CD4-positive, alpha-beta T cell treated with Interleukin-12 subunit alpha and Interleukin-12 subunit beta, for 1 hour (primary cell): Measurements from ENCODE around the gene NKAIN1.
"Not testable (repeated sequence)": the region's sequence is repeated elsewhere in the genome, so short reads cannot be mapped to it uniquely, and the experiment has no call there.

Experiments
- DNase-seq: peaks from one replicate; pipeline ENCODE4 v3.0.0-alpha.2; 2020

Gene NKAIN1

DNA sequence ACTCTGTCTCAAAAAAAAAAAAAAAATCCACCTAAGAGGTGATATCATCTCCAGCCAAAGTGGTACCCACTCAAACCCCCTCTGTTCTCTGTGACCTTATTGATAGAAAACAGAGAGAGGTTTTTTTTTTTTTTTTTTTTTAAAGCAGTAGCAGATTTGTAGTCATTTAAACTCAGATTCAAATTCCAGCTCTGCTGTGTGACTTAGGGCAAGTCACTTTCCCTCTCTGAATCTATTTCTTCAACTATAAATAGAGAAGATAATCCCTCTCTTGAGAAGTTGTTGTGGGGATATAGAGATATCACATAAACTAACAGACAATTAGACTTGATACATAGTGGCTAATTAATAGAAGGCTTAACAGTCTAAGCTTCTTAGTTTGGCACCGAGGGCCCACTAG lies 48.4 kb downstream of the NKAIN1 start:
- DNase-seq = no peak

DNA sequence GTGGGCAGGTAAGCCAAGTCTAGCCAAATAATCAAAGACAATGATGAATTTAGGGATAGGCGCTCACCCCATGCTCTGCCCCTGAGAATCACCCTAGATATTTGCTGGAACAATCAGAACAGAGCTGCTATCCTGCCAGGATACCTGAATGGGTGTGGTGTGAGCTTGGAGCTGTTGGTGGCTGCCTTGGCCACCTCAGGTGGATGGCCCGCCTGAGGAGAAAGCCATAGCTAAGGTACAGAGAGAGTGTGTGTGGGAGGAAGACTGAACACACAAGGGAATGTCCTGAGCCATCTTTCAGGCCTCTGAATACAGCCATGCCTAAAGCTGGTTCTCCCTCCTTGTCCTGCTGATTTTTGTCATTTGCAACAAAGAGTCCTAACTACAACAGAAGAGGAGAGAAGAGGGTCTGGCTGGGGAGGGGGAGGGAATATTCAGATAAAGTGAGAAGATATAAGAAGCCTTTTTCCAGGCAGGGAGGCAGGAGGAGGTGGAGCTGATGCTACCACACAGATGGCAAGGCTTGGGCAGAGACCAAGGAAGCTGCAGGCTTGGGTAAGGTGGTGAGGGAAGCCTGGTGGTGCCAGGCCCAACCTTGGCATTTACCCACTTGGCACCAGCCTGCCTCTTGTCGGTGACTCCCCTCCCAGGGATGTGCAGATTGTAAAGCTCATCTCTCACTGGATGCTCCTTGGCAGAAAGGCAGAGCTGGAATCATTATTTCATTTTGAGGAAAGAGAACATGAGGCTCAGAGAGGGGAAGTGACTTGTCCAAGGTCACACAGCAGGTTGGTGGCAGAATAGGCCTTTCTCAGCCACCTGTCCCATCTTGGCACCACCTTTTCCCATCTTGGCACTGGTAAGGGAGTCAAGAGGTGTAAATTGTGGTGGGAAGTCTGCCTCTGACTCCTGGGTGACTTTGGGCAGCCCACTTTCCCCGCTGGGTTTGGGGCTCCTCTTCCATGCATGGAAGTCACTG lies 49.7 kb downstream of the NKAIN1 start:
- DNase-seq = no peak

DNA sequence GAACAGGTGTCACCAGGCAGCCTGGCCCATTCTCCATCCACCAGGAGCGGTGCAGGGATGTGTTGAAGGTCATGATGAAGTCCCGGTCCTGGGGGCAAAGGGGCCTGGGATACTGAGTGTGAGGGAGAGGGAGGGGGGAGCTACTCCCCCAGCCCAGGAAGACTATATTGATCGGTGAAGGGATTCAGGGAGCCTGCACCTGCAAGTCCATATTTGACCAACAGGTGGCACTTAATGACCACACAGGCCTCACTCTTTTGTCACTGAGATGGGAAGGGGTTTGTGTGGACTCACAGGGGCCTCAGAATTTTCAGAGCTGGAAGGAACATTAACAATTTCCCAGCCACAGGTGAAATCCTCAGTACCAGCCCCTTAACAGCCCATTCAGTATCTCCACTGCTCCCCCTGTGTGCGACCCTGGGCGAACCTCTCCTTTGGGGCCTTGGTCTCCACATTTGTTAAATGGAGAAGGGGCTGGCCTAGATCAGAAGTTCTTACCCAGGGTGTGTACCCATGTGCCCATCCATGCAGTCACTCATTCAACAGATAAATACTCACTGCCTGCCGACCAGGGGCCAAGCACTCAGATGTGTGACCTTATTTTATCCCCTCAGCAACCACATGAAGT lies 55.6 kb downstream of the NKAIN1 start:
- peak; percentile 47 for DNase-seq

DNA sequence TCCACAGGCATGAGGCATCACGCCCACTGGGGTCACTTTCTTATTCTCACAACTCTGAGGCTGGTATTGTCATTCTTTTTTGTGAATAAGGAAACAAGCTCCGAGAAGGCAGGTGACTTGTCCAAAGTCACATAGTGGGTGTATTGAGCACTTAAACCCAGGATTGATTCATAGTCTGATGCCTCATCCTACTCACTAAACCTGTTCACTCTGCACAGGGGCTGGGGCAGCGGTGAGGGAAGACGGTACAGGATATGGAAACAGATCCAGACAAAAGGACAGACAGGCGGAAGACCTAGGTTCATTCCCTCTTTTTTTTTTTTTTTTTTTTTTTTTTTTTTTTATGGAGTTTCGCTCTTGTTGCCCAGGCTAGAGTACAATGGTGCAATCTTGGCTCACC lies 56.6 kb downstream of the NKAIN1 start:
- DNase-seq = no peak

DNA sequence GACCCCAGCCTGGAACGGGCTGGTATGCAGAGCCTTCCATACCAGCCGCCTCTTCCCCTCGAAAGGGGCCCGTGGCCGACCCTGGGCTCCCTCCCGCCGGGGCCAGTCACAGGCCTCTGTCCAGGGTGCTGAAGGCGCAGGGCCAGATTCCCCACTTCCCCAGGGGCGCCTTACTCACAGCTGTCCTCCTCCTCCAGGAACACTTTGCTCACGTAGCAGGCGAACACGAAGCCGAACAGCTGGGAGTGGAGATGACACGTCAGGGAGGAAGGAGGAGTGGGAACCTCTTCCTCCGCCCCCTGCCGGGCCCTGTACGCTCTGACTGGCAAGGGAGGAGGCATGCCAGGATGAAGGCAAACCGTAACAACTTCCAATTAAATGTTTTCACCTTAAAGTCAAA lies 57.3 kb downstream of the NKAIN1 start:
- peak; percentile 38 for DNase-seq

DNA sequence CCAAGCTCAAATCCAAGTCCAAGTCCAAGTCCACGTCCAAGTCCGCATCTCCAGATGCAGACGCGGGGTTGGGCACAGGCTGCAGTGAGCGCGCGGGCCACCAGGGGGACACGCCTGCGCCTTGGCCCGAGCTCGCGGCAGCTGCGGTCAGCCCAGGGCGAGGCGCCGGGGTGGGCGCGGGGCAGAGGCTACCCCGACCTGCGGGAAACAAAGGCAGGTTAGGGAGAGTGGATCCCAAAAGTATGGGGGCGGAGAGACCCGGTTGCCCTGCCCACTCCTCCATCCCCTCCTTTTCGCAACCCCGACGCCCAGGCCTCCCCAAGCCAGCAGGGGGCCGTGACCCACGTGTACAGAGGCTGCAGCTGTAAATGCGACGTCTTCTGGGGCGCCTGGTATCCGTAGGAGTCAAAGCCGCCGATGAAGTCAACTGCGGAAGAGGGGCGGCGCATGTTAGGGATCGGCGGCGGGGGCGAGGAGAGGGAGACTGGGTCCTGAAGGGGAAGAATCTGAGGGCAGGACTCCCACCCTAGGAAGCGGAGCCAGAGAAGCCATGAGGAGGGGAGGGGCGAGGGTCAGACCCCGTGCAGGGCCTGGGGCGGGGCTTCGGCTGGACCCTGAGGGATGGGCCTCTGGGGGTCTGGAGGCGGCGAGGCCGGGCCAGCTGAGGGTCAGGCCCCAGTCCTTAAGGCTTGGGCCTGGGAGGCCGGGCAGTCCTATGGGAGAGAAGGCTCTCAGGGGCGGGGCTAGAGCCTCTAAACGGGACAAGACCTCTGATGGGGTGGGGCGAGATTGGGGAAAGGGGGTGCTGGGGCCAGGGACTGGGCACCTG lies 58.0 kb downstream of the NKAIN1 start:
- peak; percentile 14 for DNase-seq

DNA sequence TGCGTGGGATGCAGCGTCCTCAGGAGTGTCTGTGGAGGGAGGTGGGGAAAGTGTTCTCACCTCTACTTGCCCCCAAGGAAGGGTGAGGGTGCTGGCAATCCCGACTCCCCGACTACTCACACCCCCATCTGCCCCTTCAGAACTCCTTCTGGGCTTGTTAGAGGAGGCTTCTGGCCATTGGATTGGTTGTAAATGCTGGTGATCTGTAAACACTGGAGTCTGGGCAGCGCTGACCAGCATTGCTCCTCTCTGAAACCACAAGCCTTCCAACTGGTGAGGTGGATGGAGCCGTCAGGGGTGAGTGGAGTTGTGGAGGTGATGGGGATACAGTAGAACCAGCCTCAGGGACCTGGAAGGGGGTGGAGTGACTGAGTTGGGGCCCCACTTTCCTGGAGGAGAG lies 59.3 kb downstream of the NKAIN1 start:
- DNase-seq = no peak

DNA sequence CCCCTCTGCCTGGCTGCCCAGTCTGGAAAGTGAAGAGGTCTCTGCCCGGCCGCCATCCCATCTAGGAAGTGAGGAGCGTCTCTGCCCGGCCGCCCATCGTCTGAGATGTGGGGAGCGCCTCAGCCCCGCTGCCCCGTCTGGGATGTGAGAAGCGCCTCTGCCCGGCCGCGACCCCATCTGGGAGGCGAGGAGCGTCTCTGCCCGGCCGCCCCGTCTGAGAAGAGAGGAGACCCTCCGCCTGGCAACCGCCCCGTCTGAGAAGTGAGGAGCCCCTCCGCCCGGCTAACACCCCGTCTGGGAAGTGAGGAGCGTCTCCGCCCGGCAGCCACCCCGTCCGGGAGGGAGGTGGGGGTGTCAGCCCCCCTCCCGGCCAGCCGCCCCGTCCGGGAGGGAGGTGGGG lies 63.4 kb downstream of the NKAIN1 start:
- DNase-seq = not testable (repeated sequence)

DNA sequence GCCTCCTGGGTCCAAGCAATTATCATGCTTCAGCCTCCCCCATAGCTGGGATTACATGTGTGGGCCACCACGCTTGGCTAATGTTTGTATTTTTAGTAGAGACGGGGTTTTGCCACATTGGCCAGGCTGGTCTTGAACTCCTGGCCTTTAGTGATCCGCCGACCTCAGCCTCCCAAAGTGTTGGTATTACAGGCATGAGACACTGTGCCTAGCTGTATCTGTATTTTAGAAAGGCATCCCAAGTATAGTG lies 69.3 kb downstream of the NKAIN1 start:
- DNase-seq = no peak

DNA sequence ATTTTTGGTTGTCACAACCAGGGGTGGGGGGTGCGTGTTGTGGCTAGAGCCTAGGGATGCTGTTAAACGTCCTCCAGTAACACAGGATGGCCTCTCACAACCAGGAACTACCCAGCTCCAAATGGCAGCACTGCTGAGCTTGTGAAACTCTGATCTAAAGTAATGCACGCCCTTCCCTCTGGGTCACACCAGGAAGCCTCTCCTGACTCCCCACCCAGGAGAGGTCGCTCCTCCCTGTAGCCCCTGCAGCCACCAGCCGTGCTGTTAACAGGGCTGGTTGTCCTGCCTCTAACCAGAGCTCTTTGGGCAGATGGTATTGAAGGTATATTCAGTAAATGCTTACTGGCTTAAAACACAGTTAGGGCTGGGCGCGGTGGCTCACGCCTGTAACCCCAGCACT lies 73.2 kb downstream of the NKAIN1 start:
- DNase-seq = no peak

DNA sequence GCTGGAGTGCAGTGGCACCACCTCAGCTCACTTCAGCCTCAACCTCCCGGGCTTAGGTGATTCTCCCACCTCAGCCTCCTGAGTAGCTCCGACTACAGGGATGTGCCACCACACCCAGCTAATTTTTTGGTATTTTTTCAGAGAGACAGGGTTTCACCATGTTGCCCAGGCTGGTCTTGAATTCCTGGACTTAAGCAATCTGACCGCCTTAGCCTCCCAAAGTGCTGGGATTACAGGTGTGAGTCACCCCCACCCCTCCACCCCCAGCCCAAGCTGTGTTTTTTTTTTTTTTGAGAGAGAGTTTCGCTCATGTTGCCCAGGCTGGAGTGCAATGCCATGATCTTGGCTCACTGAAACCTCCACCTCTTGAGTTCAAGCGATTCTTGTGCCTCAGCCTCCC lies 75.4 kb downstream of the NKAIN1 start:
- no peak for DNase-seq

DNA sequence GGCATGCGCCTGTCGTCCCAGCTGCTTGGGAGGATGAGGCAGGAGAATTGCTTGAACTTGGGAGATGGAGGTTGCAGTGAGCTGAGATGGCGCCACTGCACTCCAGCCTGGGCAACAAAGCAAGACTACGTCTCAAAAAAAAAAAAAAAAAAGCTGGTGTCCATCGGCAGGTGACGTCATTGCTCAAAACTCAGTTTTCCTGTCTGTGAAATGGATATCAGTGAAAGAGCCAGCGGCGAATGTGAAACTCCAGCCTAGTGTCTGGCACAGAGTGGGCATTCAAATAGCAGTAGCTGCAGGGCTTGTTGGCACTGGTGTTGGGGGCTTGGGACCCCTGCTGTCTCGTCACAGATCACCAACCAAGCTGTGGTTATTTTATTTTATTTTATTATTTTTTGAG lies 75.8 kb downstream of the NKAIN1 start:
- no peak for DNase-seq

DNA sequence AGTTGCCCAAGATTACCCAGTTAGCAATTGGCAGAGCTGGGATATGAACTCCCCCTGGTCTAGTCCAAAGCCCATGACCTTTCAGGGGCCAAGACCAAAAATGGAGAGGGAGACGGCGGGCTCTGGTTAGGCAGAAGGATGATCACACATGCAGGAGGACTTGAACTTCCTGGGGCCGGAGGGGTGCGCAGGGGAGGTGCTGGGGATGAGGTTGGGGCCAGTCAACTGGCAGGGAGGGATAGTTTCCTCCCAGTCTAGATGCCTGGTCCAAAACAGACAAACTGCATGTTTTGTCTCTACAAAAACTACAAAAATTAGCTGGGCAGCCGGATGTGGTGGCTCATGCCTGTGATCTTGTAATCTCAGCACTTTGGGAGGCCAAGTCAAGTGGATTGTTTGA lies 78.1 kb downstream of the NKAIN1 start:
- DNase-seq = no peak

DNA sequence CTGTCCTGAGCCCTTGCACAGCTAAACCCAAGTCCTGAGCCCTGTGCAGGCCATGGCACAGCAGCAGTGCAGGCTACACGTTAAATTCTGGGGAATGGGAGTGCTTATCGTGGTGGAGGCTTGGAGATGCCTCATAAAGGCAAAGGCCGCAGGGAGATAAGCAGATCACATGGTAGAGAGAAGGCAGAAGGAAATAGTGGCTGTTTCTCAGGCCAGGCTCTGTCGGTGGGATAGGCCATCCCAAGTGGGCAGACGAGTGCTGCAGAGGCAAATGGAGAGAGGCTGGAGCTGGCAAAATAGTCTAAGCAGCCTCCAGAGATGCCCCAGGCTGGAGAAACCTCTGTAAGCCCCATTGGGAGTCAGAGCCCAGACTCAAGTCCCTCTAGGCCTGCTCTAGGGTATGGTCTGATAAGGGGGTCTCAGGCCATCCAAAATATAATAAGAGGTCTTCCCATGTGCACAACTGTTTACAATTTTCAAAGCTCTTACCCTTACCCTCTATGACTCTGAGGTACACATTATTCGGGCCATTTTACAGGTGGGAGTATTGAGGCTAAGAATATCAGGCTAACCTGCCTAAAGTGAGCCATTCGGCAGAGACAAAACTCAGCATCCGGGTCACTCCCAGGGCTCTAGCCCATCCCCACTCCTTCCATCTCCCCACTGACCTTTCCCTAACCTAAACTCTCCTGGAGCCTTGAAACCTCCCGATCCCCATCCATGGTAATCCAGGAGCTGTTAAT lies 79.6 kb downstream of the NKAIN1 start:
- no peak for DNase-seq

DNA sequence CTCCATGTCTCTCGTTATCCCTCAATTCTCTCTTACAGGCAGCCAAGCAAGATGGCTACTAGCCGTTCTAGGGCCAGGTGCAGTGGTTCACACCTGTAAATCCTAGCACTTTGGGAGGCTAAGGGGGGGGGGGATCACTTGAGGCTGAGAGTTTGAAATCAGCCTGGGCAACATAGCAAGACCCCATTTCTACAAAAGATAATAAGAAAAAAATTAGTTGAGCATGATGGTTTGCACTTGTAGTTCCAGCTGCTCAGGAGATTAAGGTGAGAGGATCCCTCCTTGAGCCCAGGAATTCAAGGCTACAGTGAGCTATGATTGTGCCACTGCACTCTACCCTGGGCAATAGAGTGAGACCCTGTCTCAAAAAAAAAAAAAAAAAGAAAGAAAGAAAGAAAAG lies 80.4 kb downstream of the NKAIN1 start:
- no peak for DNase-seq

DNA sequence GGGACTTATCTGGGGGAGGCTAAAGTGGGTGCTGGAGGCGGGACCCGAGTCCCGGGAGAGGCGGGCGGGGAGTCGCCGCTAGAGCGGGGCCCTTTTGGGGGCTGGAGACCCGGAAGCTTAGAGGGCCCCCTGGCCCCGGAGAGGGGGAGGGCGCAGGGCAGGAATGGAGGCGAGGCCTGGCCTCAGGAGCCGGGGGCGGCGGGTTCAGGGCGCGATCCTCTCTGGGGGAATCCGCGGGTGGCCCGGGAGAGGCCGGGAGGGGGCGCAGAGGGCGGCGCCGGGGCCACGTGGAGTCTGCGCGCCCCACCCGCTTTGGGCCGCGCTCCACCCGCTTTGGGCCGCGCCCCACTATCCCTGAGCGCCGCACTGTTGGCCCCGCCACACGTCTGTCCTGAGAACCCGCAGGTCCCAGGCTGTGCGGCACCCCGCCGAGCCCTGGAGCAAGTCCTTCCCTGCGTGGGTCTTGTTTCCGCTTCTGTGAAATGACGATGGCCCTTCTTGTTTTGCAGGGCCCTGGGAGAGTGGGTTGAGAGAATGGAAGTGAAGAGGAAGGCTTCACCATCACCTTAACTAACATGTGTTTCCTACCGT lies 84.4 kb downstream of the NKAIN1 start:
- DNase-seq = peak; percentile 61

DNA sequence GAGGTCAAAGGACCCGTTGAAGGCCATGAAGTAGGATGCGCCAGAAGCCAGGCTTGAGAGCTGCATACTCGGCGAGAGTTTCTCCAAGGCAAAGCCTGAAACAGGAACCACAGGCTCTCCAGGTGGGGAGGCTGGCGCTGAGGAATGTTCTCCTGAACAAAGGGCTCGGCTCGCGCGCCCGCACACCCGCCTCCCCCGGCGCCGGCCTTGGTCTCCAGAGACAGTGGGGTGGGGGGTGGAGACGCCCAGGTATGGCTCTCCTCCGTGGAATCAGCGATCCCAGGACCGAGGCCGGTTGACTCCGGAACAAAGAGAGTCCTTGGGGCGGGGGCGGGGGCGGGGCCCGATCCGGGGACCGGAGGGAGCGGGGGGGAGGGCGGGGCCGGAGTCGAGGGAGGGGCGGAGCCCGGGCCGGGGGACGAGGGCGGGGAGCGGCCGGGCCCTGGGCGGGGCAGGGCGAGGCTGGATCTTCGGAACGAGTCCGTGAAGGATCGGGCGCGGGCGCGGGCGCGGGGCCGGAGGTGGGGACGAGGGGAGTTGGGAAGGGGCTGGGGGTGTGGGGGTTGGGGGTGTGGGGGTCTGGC lies 85.0 kb downstream of the NKAIN1 start:
- peak; percentile 71 for DNase-seq

DNA sequence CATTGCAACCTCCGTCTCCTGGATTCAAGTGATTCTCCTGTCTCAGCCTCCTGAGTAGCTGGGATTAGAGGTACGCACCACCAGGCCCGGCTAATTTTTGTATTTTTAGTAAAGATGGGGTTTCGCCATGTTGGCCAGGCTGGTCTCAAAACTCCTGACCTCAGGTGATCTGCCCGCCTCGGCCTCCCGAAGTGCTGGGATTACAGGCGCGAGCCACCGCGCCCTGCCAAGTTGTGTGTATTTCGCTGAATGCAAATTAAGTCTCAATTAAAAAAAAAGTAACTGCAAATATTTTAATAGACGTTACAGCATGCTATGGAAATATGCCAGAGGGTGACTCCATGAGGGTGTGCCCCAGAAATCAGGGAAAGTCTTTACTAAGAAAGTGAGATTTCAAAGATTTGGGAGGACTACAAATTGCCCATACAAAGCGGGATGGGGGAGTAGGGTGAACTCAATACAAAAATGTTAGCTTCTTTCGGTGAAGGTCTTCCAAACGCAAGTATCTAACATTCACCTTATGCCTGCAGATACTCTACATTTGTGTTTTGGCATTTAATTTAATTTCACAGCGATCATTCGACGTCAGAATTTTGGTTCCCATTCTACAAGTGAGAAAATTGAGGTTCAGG lies 85.6 kb downstream of the NKAIN1 start:
- no peak for DNase-seq

DNA sequence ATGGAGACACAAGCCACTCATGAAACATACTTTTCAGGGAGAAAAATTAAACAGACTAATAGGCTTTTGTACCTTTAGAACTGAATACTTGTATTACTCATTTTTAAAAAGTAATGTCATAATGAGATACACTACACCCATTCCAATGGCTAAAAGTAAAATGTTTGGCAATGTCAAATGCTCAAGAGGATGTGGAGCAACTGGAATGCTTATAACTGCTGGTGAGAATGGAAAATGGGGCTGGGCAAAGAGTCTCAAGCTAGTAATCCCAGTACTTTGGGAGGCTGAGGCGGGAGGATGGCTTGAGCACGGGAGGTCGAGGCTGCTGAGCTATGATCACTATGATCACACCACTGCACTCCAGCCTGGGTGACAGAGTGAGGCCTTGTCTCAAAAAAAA lies 86.3 kb downstream of the NKAIN1 start:
- no peak for DNase-seq

DNA sequence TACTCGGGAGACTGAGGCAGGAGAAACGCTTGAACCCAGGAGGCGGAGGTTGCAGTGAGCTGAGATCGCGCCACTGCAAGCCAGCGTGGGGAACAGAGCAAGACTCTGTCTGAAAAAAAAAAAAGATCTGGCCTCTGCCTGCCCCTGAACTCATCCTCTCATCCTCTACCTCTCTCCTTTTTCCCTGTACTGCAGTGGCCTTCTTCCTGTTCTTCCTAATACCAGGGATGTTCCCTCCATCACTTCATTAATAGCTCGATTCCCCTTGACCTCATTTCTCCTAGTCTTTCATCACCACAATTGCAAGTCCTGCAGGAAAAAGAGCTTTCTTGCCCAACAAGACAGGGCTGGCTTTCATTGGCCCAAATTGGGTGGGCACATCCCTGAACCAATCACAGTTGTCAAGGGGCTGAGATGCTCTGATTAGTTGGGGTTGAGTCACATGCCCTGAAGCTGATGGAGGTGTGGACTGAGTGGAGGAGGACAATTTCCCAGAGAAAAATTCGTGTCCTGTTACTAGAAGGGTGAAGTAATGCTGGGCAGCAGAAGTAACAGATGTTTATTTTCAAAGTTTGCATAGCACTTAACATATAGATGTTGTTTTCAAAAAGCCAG lies 87.4 kb downstream of the NKAIN1 start:
- DNase-seq = no peak

DNA sequence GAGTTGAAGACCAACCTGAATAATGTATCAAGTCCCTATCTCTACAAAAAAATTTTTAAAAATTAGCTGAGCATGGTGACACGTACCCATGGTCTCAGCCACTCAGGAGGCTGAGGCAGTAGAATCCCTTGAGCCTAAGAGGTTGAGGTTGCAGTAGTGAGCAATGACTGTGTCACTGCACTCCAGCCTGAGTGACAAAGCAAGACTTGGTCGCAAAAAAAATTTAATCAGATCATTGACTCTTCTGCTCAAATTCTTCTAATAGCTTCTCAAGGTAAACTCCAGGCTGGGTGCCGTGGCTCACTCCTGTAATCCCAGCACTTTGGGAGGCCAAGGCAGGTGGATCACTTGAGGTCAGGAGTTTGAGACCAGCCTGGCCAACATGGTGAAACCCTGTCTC lies 88.3 kb downstream of the NKAIN1 start:
- no peak for DNase-seq
